HepG2 (cell line): ENCODE data around the gene YWHAE. TPM values are rescaled to one million over a fixed set of nuclear protein-coding genes. Genes with fewer than 3 reads are reported as not detected.
A peak's percentile ranks its signal among the peaks of the same experiment; 100 is the strongest.

ENCODE experiments used
- AKNA ChIP-seq: sonication (generic); formaldehyde crosslinking; IDR thresholded peaks from 2 replicates; pipeline ENCODE4 v1.4.0; 2020; ENCODE audit warnings: missing genetic modification reagents, borderline replicate concordance
- EEA1 ChIP-seq: sonication (generic); formaldehyde crosslinking; IDR thresholded peaks from 2 replicates; pipeline ENCODE4 v1.5.1; 2020; ENCODE audit warnings: mild to moderate bottlenecking, missing genetic modification reagents, borderline replicate concordance
- ELF1 ChIP-seq: sonication (generic); formaldehyde crosslinking; IDR thresholded peaks from 2 replicates; pipeline ENCODE4 v1.4.0; 2020; ENCODE audit warnings: missing genetic modification reagents
- HNRNPH1 ChIP-seq: fragments of 200-400 bp; formaldehyde crosslinking; optimal IDR thresholded peaks from 2 replicates; pipeline ENCODE3; 2017; ENCODE audit warnings: mild to moderate bottlenecking, low read depth, low read length
- JUN ChIP-seq: sonication (generic); formaldehyde crosslinking; IDR thresholded peaks from 2 replicates; pipeline ENCODE4 v1.4.0; 2020; ENCODE audit warnings: mild to moderate bottlenecking, missing genetic modification reagents
- KDM4B ChIP-seq: sonication (generic); formaldehyde crosslinking; IDR thresholded peaks from 2 replicates; pipeline ENCODE4 v1.4.0; 2020; ENCODE audit warnings: missing genetic modification reagents
- KMT2A ChIP-seq: sonication (generic); formaldehyde crosslinking; IDR thresholded peaks from 2 replicates; pipeline ENCODE4 v1.4.0; 2020; ENCODE audit warnings: missing genetic modification reagents
- NCOR1 ChIP-seq: fragments of 200-600 bp; sonication (generic); IDR thresholded peaks from 2 replicates; pipeline ENCODE4 v1.7.0; 2017; ENCODE audit warnings: antibody characterized with exemption, low read length, borderline replicate concordance
- RARG ChIP-seq: sonication (generic); formaldehyde crosslinking; IDR thresholded peaks from 2 replicates; pipeline ENCODE4 v1.4.0; 2020; ENCODE audit warnings: low read depth, mild to moderate bottlenecking, missing genetic modification reagents
- RBFOX2 ChIP-seq: fragments of 200-400 bp; formaldehyde crosslinking; IDR thresholded peaks from 2 replicates; pipeline ENCODE4 v1.6.1; 2017; ENCODE audit warnings: low read depth, mild to moderate bottlenecking, low read length
- RXRB ChIP-seq: IDR thresholded peaks from 2 replicates; pipeline ENCODE4 v1.6.1; 2016; ENCODE audit warnings: borderline replicate concordance, missing genetic modification reagents, missing compliant biosample characterization
- SP4 ChIP-seq: sonication (generic); formaldehyde crosslinking; IDR thresholded peaks from 2 replicates; pipeline ENCODE4 v1.8.1; 2023; ENCODE audit warnings: mild to moderate bottlenecking, missing genetic modification reagents
- SRF ChIP-seq: IDR thresholded peaks from 2 replicates; pipeline ENCODE4 v1.6.1; 2011; ENCODE audit warnings: mild to moderate bottlenecking, low read depth, low read length, moderate library complexity
- USF2 ChIP-seq, 2 experiments: sonication (generic) in 1 of 2; formaldehyde crosslinking in 1 of 2; IDR thresholded peaks; 2 replicates each; pipeline versions ENCODE4 v1.5.1 to v1.6.1; 2011 to 2020; ENCODE audit warnings: borderline replicate concordance in 1 of 2, low read depth in 1 of 2, low read length in 1 of 2, mild to moderate bottlenecking in 1 of 2, missing genetic modification reagents in 1 of 2, moderate library complexity in 1 of 2
- ZNF121 ChIP-seq: sonication (generic); formaldehyde crosslinking; IDR thresholded peaks from 2 replicates; pipeline ENCODE4 v1.5.0; 2020; ENCODE audit warnings: mild to moderate bottlenecking, missing genetic modification reagents
- ZNF20 ChIP-seq: sonication (generic); formaldehyde crosslinking; IDR thresholded peaks from 2 replicates; pipeline ENCODE4 v1.4.0; 2020; ENCODE audit warnings: mild to moderate bottlenecking, moderate library complexity, missing genetic modification reagents
- ZNF749 ChIP-seq: sonication (generic); formaldehyde crosslinking; IDR thresholded peaks from 2 replicates; pipeline ENCODE4 v1.8.0; 2022; ENCODE audit warnings: mild to moderate bottlenecking, missing genetic modification reagents, moderate library complexity, borderline replicate concordance
- ZNF788 ChIP-seq: sonication (generic); formaldehyde crosslinking; IDR thresholded peaks from 2 replicates; pipeline ENCODE4 v1.5.0; 2020; ENCODE audit warnings: mild to moderate bottlenecking, missing genetic modification reagents, borderline replicate concordance
- ZSCAN5A ChIP-seq: sonication (generic); formaldehyde crosslinking; IDR thresholded peaks from 2 replicates; pipeline ENCODE4 v1.8.0; 2022; ENCODE audit warnings: mild to moderate bottlenecking, missing genetic modification reagents, borderline replicate concordance
- polyA plus RNA-seq, 8 experiments: library from polyadenylated mRNA; depleted of rRNA in 3 of 8; stranded (reverse) in 7 of 8; unstranded in 1 of 8; fragments of >200 nt; fragmentation: Illumina TruSeq in 4 of 8; extraction: Trizol in 4 of 8; gene quantifications; 2 replicates each; pipeline versions ENCODE4 v1.2.1 to v1.2.3, GENCODE V29; 2011 to 2016; ENCODE audit warnings: low read depth in 4 of 8, missing spikeins in 1 of 8, mixed read lengths in 1 of 8; ENCODE audit not compliant: insufficient read depth in 1 of 8
- total RNA-seq, 5 experiments: library from RNA; depleted of rRNA; stranded (reverse); fragments of >200 nt; fragmentation: Illumina TruSeq; extraction: Trizol; gene quantifications; 2 replicates each; pipeline ENCODE4 v1.2.3, GENCODE V29; 2016; ENCODE audit warnings: low read depth in 1 of 5

Gene YWHAE
- total and polyA plus RNA-seq, 2 of the 13 experiments (the other 11 are each of a cell fraction or from before 2014, with no cell fraction given), result 256 to 335 TPM

- peak; percentile 18; the same call in 1 of the 2 replicates for TF ChIP-seq NCOR1
- TF ChIP-seq EEA1 (CRISPR knock-in tag), result peak; percentile 64; the same call in 1 of the 2 replicates
- peak; percentile 89; the same call in 1 of the 2 replicates for TF ChIP-seq ZNF788 (CRISPR knock-in tag)
- no peak for TF ChIP-seq USF2 (IDR thresholded peaks at IDR 0.05; ENCODE audit: low read depth, low read length)
- no peak for TF ChIP-seq USF2 (CRISPR knock-in tag; IDR thresholded peaks at IDR 0.05; ENCODE audit: borderline replicate concordance)
- no peak; the same call in 1 of the 2 replicates for TF ChIP-seq ZNF749 (CRISPR knock-in tag)
- no peak for TF ChIP-seq ZNF20 (CRISPR knock-in tag)
- TF ChIP-seq HNRNPH1, result no peak
- no peak for TF ChIP-seq SRF
- no peak for TF ChIP-seq AKNA (CRISPR knock-in tag)
- TF ChIP-seq ELF1 (CRISPR knock-in tag), result peak; percentile 90
- TF ChIP-seq RARG (CRISPR knock-in tag), result no peak
- no peak for TF ChIP-seq RXRB (CRISPR knock-in tag)
- peak; percentile 67; the same call in 1 of the 2 replicates for TF ChIP-seq ZSCAN5A (CRISPR knock-in tag)
- peak; percentile 98 for TF ChIP-seq RBFOX2
- TF ChIP-seq KDM4B (CRISPR knock-in tag), result no peak
- no peak for TF ChIP-seq JUN (CRISPR knock-in tag)
- peak; percentile 61 for TF ChIP-seq SP4
- no peak for TF ChIP-seq ZNF121 (CRISPR knock-in tag)
- no peak for TF ChIP-seq KMT2A (CRISPR knock-in tag)
These were observed at the start of gene YWHAE (continued) for GRCh38 chr17:1399679-1400512.
